ENCODE measurements around the gene MSL2. TPM values are rescaled to one million over a fixed set of nuclear protein-coding genes. Genes with fewer than 3 reads are reported as not detected.

The MSL2 gene
- total and polyA plus RNA-seq, 2 of the 8 experiments (the other 6 are each of a cell fraction or from before 2014, with no cell fraction given) = 9.1 to 41.8 TPM

DNA sequence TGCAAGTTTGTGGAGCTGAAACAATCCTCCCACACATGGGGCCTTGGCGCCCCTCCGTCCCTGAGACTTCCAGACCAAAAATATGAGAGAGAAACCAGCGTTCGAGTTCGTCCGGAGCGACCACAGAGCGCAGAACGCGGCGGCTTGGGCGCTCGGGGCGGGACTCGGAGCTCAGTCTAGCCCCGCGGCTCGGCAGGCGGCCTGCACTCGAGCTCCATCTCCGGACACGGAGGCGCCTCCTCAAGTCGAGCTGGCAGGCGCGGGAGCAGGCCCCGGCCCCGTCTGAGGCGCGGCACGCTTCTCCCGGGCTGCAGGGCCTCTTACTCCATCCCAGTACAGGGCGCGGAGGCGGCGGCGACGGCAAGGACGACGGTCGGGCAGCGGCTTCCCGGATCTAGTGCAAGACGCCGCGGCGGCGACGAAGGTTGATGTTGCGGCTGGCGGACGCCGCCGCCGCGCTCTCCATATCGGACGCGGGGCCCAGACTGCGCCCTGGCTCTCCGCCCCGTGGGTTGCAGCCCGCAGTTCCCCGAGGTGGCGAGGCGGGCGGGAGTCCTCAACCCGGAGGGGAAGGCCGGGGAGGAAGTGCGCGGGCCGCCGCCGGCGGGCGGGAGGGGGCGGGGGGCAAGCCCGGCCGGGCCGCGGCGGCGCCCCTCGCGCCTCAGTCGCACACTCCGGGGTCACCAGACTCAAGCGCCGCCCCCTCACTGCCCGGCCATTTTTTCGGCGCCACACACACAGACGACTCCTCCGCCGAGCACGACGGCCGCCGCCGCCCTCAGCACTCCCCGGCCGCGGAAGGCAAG, 674 bp downstream of the MSL2 start (continued):
- peak; percentile 63 for TF ChIP-seq CREB1 (IDR thresholded peaks at IDR 0.05)
- TF ChIP-seq SIN3A (conservative IDR thresholded peaks at IDR 0.05 in 1 of 2, IDR thresholded peaks at IDR 0.05 in 1 of 2; ENCODE audit: low read depth in 1 of 2, low read length in 2 of 2) = peak in 1 of 2 experiments; percentile 41; a peak in 1 of 4 replicates
- peak; percentile 42 for TF ChIP-seq TAF7 (optimal IDR thresholded peaks at IDR 0.05; ENCODE audit: borderline replicate concordance, low read depth, low read length)
- peak; percentile 82 to 85 for TF ChIP-seq POLR2A (IDR thresholded peaks at IDR 0.05; ENCODE audit: control extremely low read depth in 1 of 2, low read depth in 2 of 2, low read length in 2 of 2)
- TF ChIP-seq MAFK (IDR thresholded peaks at IDR 0.05; ENCODE audit: low read depth, low read length) = no peak
- peak; percentile 78 for TF ChIP-seq TAF1 (IDR thresholded peaks at IDR 0.05; ENCODE audit: low read depth, low read length)
